ENCODE results near the gene TIGD1.

TIGD1 gene

GRCh38 chr2:232569541-232569940 is 19.2 kb upstream of the TIGD1 start:
- DNase-seq = no peak

- DNase-seq = no peak
These were observed 17.8 kb upstream of the TIGD1 start for GRCh38 chr2:232568161-232568560.

DNA sequence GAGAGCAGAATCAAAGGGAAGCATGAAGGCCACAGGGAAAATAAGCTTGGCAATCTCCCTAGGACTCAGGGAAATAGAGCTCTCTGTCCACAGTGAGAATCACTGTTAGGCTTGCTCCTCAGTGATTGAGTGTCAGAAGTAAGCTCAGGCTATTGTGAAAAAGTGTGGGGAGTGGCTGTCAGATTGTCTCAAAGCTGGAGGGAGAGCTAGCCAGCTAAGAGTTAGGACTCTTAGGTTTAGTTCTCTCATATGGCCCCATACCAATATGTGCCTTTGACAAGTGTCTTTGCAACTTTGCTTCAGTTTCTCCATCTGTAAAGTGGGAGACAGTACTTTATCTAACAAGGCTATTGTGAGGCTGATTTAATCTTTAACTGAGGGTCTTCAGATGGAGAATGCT is 17.4 kb upstream of the TIGD1 start:
- DNase-seq = no peak

GRCh38 chr2:232563580-232563979 is 13.2 kb upstream of the TIGD1 start:
- no peak for DNase-seq

DNA sequence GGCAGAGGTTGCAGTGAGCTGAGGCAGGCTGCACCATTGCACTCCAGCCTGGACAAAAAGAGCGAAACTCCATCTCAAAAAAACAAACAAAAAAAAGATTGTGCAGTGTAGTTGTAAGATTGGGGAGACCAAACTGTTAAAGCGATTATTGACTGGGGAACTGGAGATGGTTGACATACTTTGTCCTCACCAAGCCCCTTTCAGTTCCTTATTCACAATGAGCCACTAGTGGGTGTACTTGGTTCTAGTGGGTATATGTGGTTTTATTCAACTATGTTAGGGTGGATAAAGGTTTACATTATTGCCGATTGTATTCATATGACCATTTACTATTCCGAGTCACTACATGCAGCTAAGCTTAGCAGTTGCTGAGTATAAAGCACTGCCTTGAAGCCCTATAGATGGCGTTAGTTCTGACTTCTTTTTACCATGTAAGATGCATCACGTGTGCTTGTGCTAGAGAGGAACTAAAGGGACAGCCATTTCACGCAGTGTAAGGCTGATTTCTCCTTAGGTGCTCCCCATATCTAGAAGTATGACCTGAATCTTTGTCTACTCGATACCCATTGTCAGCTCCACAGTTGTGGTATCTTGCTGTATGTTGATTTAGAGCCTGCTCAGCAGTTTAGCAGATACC is 12.3 kb upstream of the TIGD1 start:
- no peak for DNase-seq

DNA sequence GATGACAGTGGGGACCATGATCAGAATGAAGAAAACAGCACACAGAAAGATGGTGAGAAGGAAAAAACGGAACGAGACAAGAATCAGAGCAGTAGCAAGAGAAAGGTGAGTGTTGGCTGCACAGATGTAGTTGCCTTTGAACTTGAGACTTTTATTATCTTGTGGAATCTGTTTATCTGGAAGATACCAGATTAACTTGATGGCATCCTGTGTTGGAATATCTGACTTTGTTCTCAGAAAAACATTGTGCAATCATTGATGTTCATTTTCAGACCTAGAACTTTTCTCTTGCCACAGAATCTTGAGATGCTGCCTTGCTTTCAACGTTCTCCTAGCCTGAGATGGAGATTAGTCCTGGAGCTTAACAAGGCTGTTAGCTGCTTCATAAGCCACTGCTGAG is 6.1 kb upstream of the TIGD1 start:
- no peak for DNase-seq

GRCh38 chr2:232551776-232552175 is 1.4 kb upstream of the TIGD1 start:
- no peak for DNase-seq

DNA sequence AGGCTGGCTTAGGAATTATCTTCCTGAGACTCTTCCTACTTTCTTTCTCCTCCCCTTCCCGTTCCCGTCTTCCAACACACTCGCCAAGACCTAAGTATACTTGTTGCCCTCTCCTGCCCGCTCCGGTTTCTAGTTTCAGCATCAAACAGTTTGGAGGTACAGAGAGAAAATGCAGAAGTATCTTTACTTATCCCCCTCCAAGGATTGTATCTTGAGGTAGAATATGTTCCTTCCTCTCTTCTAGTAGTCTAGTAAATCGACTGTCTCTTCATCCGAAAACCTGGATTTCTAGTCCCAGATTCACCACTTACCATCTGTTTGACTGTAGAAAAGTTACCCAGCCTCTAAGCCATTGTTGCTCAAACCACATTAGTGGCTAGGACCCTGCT is 887 bp upstream of the TIGD1 start:
- no peak for DNase-seq

DNA sequence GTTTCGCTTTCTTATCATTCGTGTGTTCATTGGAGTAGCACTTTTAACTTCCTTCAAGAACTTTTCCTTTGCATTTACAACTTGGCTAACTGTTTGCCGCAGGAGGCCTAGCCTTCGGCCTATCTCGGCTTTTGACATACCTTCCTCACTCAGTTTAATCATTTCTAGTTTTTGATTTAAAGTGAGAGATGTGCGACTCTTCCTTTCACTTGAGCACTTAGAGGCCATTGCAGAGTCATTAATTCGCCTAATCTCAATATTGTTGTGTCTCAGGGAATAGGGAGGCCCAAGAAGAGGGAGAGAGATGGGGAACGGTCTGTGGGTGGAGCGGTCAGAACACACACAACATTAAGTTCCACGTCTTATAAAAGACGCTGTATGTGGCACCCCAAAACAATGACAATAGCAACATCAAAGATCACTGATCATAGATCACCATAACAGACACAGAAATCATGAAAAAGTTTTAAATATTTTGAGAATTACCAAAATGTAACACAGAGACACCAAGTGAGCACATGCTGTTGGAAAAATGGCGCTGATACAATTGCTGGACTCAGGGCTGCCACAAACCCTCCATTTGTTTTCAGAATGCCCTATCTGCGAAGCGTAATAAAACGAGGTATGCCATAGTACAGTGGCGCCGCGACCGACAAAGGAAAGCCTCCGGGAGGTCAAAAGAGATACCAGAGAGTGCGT is 553 bp downstream of the TIGD1 start:
- no peak for DNase-seq

GRCh38 chr2:232547991-232548390 is 2.4 kb downstream of the TIGD1 start:
- DNase-seq = no peak

GRCh38 chr2:232545511-232546375 is 4.6 kb downstream of the TIGD1 start:
- DNase-seq = no peak

- DNase-seq = no peak
These were observed 5.7 kb downstream of the TIGD1 start for GRCh38 chr2:232544674-232545073.

- no peak for DNase-seq
These were observed 6.3 kb downstream of the TIGD1 start for GRCh38 chr2:232543928-232544631.

DNA sequence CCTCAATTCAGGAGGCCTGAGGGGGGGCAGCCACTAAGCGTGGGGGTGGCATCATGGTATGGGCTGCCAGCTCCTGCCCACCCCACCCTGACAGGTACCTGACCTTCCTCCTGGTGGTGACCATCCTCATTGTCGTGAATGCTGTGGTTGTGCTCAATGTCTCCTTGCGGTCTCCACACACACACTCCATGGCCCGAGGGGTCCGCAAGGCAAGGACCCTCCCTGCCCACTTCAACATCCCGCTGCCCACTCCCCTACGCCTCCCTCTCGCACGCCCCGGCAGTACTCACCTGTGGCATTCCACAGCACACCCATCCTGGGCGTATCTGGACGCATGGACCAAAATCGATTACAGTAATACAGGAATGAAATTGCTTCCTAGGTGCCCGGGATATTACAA is 6.9 kb downstream of the TIGD1 start:
- no peak for DNase-seq

- DNase-seq = no peak
These were observed 7.5 kb downstream of the TIGD1 start for GRCh38 chr2:232542715-232543467.

GRCh38 chr2:232541961-232542714 is 8.2 kb downstream of the TIGD1 start:
- DNase-seq = no peak

- no peak for DNase-seq
These were observed 9.0 kb downstream of the TIGD1 start for GRCh38 chr2:232541195-232541960.

DNA sequence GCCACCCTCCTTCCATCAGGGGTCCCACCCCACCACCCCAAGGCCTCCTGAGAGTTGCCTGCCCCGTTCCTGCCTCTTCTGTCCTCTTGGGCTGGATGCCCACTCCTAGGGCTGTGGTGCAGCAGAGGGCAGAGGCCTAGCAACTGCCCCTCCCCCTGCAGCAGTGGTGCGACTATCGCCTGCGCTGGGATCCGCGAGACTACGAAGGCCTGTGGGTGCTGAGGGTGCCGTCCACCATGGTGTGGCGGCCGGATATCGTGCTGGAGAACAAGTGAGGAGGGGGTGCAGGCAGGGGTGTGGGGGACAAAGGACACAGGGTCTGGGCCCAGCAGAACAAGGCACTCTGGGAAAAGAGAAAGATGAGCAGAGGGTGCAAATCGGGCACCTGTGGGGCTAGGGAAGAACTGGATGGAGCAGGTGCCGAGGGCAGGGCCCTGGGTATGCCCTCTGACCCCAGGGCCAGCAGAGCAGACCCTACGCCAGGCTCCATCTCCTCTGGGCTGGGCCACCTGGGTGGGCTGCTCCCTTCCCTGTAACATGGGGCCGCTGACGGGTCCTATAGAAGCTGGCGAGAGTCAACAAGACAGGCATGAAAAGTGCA is 9.8 kb downstream of the TIGD1 start:
- no peak for DNase-seq

DNA sequence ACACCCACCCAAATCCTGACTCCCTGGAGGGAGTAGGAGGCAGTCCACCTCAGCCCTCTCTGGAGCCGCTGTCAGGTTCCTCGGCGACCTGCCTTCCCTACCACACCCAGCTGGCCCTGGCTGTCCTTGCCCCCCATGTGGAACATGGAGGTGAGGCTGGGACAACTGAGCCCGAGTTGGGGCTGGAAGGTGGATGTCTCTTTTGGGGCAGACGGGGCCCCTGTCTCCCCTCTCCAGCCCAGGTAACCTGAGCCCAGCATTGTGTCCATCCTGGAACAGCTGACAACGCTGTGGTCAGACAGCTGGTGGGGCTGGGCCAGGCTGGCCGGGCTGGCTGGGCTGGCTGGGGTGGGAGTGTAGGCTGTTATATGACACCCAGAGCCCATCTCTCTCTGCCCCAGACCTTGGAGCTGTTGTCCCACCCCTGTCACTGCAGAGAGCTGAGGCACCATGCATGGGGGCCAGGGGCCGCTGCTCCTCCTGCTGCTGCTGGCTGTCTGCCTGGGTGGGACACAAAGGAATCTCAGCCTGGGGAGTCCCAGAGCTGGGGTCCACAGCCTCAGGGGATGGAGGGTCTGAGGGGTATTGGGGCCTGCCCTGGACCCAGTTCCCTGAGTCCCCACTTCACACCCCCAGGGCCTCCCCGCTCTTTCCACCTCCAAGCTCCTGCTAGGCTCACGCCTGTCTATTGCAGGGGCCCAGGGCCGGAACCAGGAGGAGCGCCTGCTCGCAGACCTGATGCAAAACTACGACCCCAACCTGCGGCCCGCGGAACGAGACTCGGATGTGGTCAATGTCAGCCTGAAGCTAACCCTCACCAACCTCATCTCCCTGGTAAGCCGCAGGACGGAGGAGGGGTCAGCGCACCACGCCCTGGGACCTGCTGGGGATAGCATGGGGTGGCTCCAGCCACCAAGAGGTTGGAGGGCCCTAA is 10.8 kb downstream of the TIGD1 start, which contains the start of gene CHRNG:
CHRNG (plus strand) TSS at position 395 of the 934 bp plus-strand sequence; CDS start at position 451, 56 bp downstream.
- DNase-seq = no peak
